Stimulated activated naive CD8-positive, alpha-beta T cell treated with anti-CD3 and anti-CD28 coated beads, Interleukin-15, Interleukin-2, amounts not matched to agents 100 ng/mL and 50 ng/mL, for 24 hours (primary cell): ENCODE measurements around the gene FEM1B.
"Not testable (repeated sequence)": the region's sequence is repeated elsewhere in the genome, so short reads cannot be mapped to it uniquely, and the experiment has no call there.

Source experiments
- H3K27ac Mint-ChIP-seq: one replicate; pipeline ENCODE4 v1.8.0; 2021; ENCODE audit warnings: mild to moderate bottlenecking, mixed read lengths
- H3K27me3 Mint-ChIP-seq: one replicate; pipeline ENCODE4 v1.8.0; 2021; ENCODE audit warnings: mixed read lengths
- H3K36me3 Mint-ChIP-seq: one replicate; pipeline ENCODE4 v1.8.0; 2021; ENCODE audit warnings: low read depth, mixed read lengths
- H3K4me1 Mint-ChIP-seq: one replicate; pipeline ENCODE4 v1.8.0; 2021; ENCODE audit warnings: low read depth, mixed read lengths
- H3K4me3 Mint-ChIP-seq: one replicate; pipeline ENCODE4 v1.8.0; 2021; ENCODE audit warnings: mild to moderate bottlenecking, mixed read lengths
- H3K9me3 Mint-ChIP-seq: one replicate; pipeline ENCODE4 v1.8.0; 2021; ENCODE audit warnings: mixed read lengths

Gene FEM1B

GRCh38 chr15:68277603-68278344 is at the start of gene FEM1B:
TSS of gene FEM1B (plus strand) at chr15:68277745. CDS start at chr15:68278418, 673 bp downstream.
- H3K27ac Mint-ChIP-seq = peak within 1 kb of the TSS; percentile 98
- H3K4me1 Mint-ChIP-seq = peaks cover 66% of the 10 kb centered on the region
- H3K36me3 Mint-ChIP-seq = peaks cover 30% of the 10 kb centered on the region
- no peaks in the 10 kb centered on the region for H3K9me3 Mint-ChIP-seq
- peak within 1 kb of the TSS; percentile 98 for H3K4me3 Mint-ChIP-seq
- H3K27me3 Mint-ChIP-seq = no peaks in the 10 kb centered on the region

GRCh38 chr15:68228143-68228970 is 49.2 kb upstream of the FEM1B start:
- H3K36me3 Mint-ChIP-seq = peaks cover 18% of the 10 kb centered on the region
- peak overlapping the region; percentile 91 for H3K27ac Mint-ChIP-seq
- H3K9me3 Mint-ChIP-seq = no peaks in the 10 kb centered on the region

GRCh38 chr15:68228971-68229385 is 48.6 kb upstream of the FEM1B start:
- Mint-ChIP-seq H3K9me3 (no peaks in the 10 kb centered on the region), H3K4me1 (peaks cover 50% of the 10 kb centered on the region), H3K27me3 (no peaks in the 10 kb centered on the region), H3K36me3 (peaks cover 17% of the 10 kb centered on the region), H3K4me3 (peak overlapping the region; percentile 96), H3K27ac (peak overlapping the region; percentile 91)

More at GRCh38 chr15:68228143-68228970, 49.2 kb upstream of the FEM1B start:
- H3K27me3 Mint-ChIP-seq = no peaks in the 10 kb centered on the region
- H3K4me1 Mint-ChIP-seq = peaks cover 50% of the 10 kb centered on the region
- peak overlapping the region; percentile 96 for H3K4me3 Mint-ChIP-seq

GRCh38 chr15:68229386-68230156 is 48.0 kb upstream of the FEM1B start, which contains the start of gene CLN6:
TSS of gene CLN6 (minus strand) at chr15:68229728. CDS start at chr15:68229584, 144 bp downstream.
- Mint-ChIP-seq H3K9me3 (no peaks in the 10 kb centered on the region), H3K27me3 (no peaks in the 10 kb centered on the region), H3K4me1 (peaks cover 49% of the 10 kb centered on the region), H3K36me3 (peaks cover 17% of the 10 kb centered on the region), H3K4me3 (peak within 1 kb of the TSS; percentile 96), H3K27ac (peak within 1 kb of the TSS; percentile 98)

- Mint-ChIP-seq H3K4me1 (peaks cover 41% of the 10 kb centered on the region), H3K36me3 (peaks cover 12% of the 10 kb centered on the region), H3K9me3 (no peaks in the 10 kb centered on the region), H3K27ac (peak overlapping the region; percentile 98), H3K4me3 (peak overlapping the region; percentile 90), H3K27me3 (no peaks in the 10 kb centered on the region)
These were observed 47.1 kb upstream of the FEM1B start for GRCh38 chr15:68230157-68231100.

GRCh38 chr15:68231102-68231818 is 46.3 kb upstream of the FEM1B start:
- peaks cover 39% of the 10 kb centered on the region for H3K4me1 Mint-ChIP-seq
- peak overlapping the region; percentile 83 for H3K27ac Mint-ChIP-seq
- peaks cover 12% of the 10 kb centered on the region for H3K36me3 Mint-ChIP-seq
- H3K27me3 Mint-ChIP-seq = no peaks in the 10 kb centered on the region
- peak overlapping the region; percentile 90 for H3K4me3 Mint-ChIP-seq
- H3K9me3 Mint-ChIP-seq = no peaks in the 10 kb centered on the region

GRCh38 chr15:68232449-68232848 is 45.1 kb upstream of the FEM1B start:
- Mint-ChIP-seq H3K4me1 (peaks cover 28% of the 10 kb centered on the region), H3K27me3 (no peaks in the 10 kb centered on the region), H3K4me3 (no peak overlapping the region)

GRCh38 chr15:68232937-68233336 is 44.6 kb upstream of the FEM1B start:
- H3K36me3 Mint-ChIP-seq = peaks cover 8% of the 10 kb centered on the region
- H3K27ac Mint-ChIP-seq = no peak overlapping the region
- H3K4me1 Mint-ChIP-seq = peaks cover 23% of the 10 kb centered on the region
- H3K27me3 Mint-ChIP-seq = no peaks in the 10 kb centered on the region
- no peaks in the 10 kb centered on the region for H3K9me3 Mint-ChIP-seq
- no peak overlapping the region for H3K4me3 Mint-ChIP-seq

More at GRCh38 chr15:68232449-68232848, 45.1 kb upstream of the FEM1B start:
- no peaks in the 10 kb centered on the region for H3K9me3 Mint-ChIP-seq
- peaks cover 8% of the 10 kb centered on the region for H3K36me3 Mint-ChIP-seq
- no peak overlapping the region for H3K27ac Mint-ChIP-seq

GRCh38 chr15:68234060-68234459 is 43.5 kb upstream of the FEM1B start:
- peaks cover 14% of the 10 kb centered on the region for H3K4me1 Mint-ChIP-seq

GRCh38 chr15:68234520-68234919 is 43.0 kb upstream of the FEM1B start:
- H3K27me3 Mint-ChIP-seq, H3K4me3 Mint-ChIP-seq, H3K27ac Mint-ChIP-seq, H3K36me3 Mint-ChIP-seq, H3K9me3 Mint-ChIP-seq: not testable (repeated sequence)
- peaks cover 14% of the 10 kb centered on the region for H3K4me1 Mint-ChIP-seq

More at GRCh38 chr15:68234060-68234459, 43.5 kb upstream of the FEM1B start:
- Mint-ChIP-seq H3K36me3 (no peaks in the 10 kb centered on the region), H3K27ac (no peak overlapping the region), H3K4me3 (no peak overlapping the region), H3K27me3 (no peaks in the 10 kb centered on the region), H3K9me3 (no peaks in the 10 kb centered on the region)

GRCh38 chr15:68235022-68235421 is 42.5 kb upstream of the FEM1B start:
- Mint-ChIP-seq H3K4me1 (peaks cover 11% of the 10 kb centered on the region), H3K4me3 (no peak overlapping the region), H3K27me3 (no peaks in the 10 kb centered on the region), H3K27ac (no peak overlapping the region), H3K36me3 (no peaks in the 10 kb centered on the region), H3K9me3 (no peaks in the 10 kb centered on the region)

GRCh38 chr15:68239025-68239424 is 38.5 kb upstream of the FEM1B start:
- no peak overlapping the region for H3K27ac Mint-ChIP-seq
- H3K36me3 Mint-ChIP-seq = peaks cover 3% of the 10 kb centered on the region
- no peaks in the 10 kb centered on the region for H3K9me3 Mint-ChIP-seq
- H3K4me1 Mint-ChIP-seq = no peaks in the 10 kb centered on the region
- H3K4me3 Mint-ChIP-seq = no peak overlapping the region
- H3K27me3 Mint-ChIP-seq = no peaks in the 10 kb centered on the region
